Iris pigment epithelial cell (primary cell): Measurements from ENCODE around the gene ZNF768.
"Not testable (repeated sequence)": the region's sequence is repeated elsewhere in the genome, so short reads cannot be mapped to it uniquely, and the experiment has no call there.

Experiments
- DNase-seq: peaks from one replicate; pipeline ENCODE4 v3.0.0-alpha.2; 2011; ENCODE audit warnings: low read depth

The ZNF768 gene

GRCh38 chr16:30533146-30533522 lies 6.8 kb upstream of the ZNF768 start:
- no peak for DNase-seq

- DNase-seq, result no peak
These were observed 6.1 kb upstream of the ZNF768 start for GRCh38 chr16:30532285-30533145.

- no peak for DNase-seq
These were observed 4.0 kb upstream of the ZNF768 start for GRCh38 chr16:30530163-30531037.

GRCh38 chr16:30528799-30529457 lies 2.6 kb upstream of the ZNF768 start:
- no peak for DNase-seq

- DNase-seq, result no peak
These were observed 1.3 kb upstream of the ZNF768 start for GRCh38 chr16:30527635-30528178.

- DNase-seq, result peak; percentile 99
These were observed 663 bp upstream of the ZNF768 start for GRCh38 chr16:30526823-30527634.

GRCh38 chr16:30525844-30526136 lies 576 bp downstream of the ZNF768 start:
- peak; percentile 15 for DNase-seq

GRCh38 chr16:30524575-30525568 lies 1.5 kb downstream of the ZNF768 start:
- no peak for DNase-seq

- DNase-seq, result peak; percentile 16
These were observed 2.4 kb downstream of the ZNF768 start for GRCh38 chr16:30523768-30524574.

- DNase-seq, result not testable (repeated sequence)
These were observed 3.5 kb downstream of the ZNF768 start for GRCh38 chr16:30522702-30523463.

- no peak for DNase-seq
These were observed 4.3 kb downstream of the ZNF768 start for GRCh38 chr16:30521873-30522641.

GRCh38 chr16:30521476-30521872 lies 4.9 kb downstream of the ZNF768 start:
- no peak for DNase-seq

GRCh38 chr16:30519120-30520049 lies 7.0 kb downstream of the ZNF768 start:
- DNase-seq, result no peak

GRCh38 chr16:30518552-30518951 lies 7.8 kb downstream of the ZNF768 start:
- no peak for DNase-seq

GRCh38 chr16:30515275-30515674 lies 11.1 kb downstream of the ZNF768 start:
- DNase-seq, result no peak

- DNase-seq, result no peak
These were observed 14.9 kb downstream of the ZNF768 start for GRCh38 chr16:30511509-30511908.
